ENCODE data around the gene PMS1. TPM values are rescaled to one million over a fixed set of nuclear protein-coding genes. Genes with fewer than 3 reads are reported as not detected.

The PMS1 gene
- total and polyA plus RNA-seq, 2 donors (not counting 3 experiments of a cell fraction or from before 2014, with no cell fraction given) = 6.6 to 27.8 TPM

DNA sequence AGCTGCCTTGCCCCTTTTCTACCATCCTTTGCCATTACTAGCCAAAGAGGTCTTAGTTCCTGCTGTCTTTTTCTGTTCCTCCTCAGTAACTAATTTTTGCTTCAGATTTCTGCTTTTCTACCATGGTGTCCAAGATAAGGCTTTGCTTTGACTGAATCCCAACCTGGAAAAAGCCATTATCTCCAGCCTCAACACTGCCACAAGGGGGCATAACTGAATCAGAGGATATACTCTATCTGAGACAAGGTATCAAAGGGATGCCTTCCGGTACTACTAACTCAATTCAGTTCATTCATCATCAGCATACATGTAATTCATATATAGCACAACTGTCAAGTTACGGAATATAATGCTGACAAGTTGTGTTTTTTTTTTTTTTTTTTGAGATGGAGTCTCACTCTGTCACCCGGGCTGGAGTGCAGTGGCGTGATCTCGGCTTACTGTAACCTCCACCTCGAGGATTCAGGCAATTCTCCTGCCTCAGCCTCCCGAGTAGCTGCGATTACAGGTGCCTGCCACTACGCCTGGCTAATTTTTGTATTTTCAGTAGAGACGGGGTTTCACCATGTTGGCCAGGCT lies 33.1 kb upstream of the PMS1 start:
- Histone ChIP-seq H3K4me1 (ENCODE audit: control insufficient read depth, extremely low read depth, insufficient read depth, low read length) (no peaks in the 10 kb centered on the region), H3K36me3 (ENCODE audit: control insufficient read depth in 2 of 2, extremely low read depth in 1 of 2, insufficient read depth in 2 of 2, low read length in 2 of 2) (peaks cover 0 to 3% of the 10 kb centered on the region in 2 experiments), H3K9me1 (replicated peaks; ENCODE audit: control insufficient read depth, extremely low read depth, insufficient read depth, low read length) (no peaks in the 10 kb centered on the region), H3K9me3 (replicated peaks; ENCODE audit: control insufficient read depth, insufficient read depth, low read length) (no peaks in the 10 kb centered on the region), H3K9ac (replicated peaks; ENCODE audit: extremely low read depth, insufficient read depth, low read length) (no peak overlapping the region), H2AFZ (ENCODE audit: low read depth, low read length) (no peak overlapping the region), H3K4me3 (replicated peaks in 1 of 3; ENCODE audit: insufficient read depth in 1 of 3, low read depth in 1 of 3, low read length in 3 of 3) (no peak overlapping the region), H4K20me1 (replicated peaks; ENCODE audit: control insufficient read depth, extremely low read depth, insufficient read depth, low read length) (no peaks in the 10 kb centered on the region), H3K27me3 (ENCODE audit: control insufficient read depth in 2 of 2, insufficient read depth in 2 of 2, low read length in 2 of 2) (no peaks in the 10 kb centered on the region), H3K79me2 (ENCODE audit: control insufficient read depth, insufficient read depth, low read length) (no peaks in the 10 kb centered on the region), H3K27ac (ENCODE audit: insufficient read depth, low read depth, low read length) (no peak overlapping the region), H3K4me2 (ENCODE audit: insufficient read depth, low read length) (no peak overlapping the region)
- ChIA-PET POLR2A (no interaction called here), CTCF (interaction anchor here (0.9 to 4.8 kb wide), 12 partner anchors 10 to 324 kb away, joined by 3 to 49 read pairs (median 6); partner anchors contain the start of genes ANKAR, ASNSD1 and OSGEPL1)
- no TSS peak for BruUV-seq (replicated peaks)
- dilution Hi-C loops (cut with MboI; ENCODE audit: extremely low pct_ligation_motif_present, low sequenced_read_pairs) = no loop called here
- intact Hi-C loops (cut with micrococcal nuclease) = loop anchor here (1.0 to 2.0 kb wide), 2 partner anchors 90 to 319 kb away; partner anchors contain the start of gene ASNSD1
- TF ChIP-seq EZH2 (IDR thresholded peaks at IDR 0.05; ENCODE audit: borderline replicate concordance, low read depth, low read length, severe bottlenecking) (no peak), CTCF (IDR thresholded peaks at IDR 0.05; ENCODE audit: extremely low read depth in 1 of 2, insufficient read depth in 1 of 2, low read depth in 1 of 2, low read length in 2 of 2) (peak; percentile 52 to 59)
- DNase-seq (ENCODE audit: low read depth, low spot score) (peak; percentile 40), FAIRE-seq (peak; percentile 63)

- Histone ChIP-seq H4K20me1 (replicated peaks; ENCODE audit: control insufficient read depth, extremely low read depth, insufficient read depth, low read length) (no peaks in the 10 kb centered on the region), H3K9ac (replicated peaks; ENCODE audit: extremely low read depth, insufficient read depth, low read length) (no peak overlapping the region), H3K27ac (ENCODE audit: insufficient read depth, low read depth, low read length) (no peak overlapping the region), H3K4me2 (ENCODE audit: insufficient read depth, low read length) (no peak overlapping the region), H3K4me3 (replicated peaks in 1 of 3; ENCODE audit: insufficient read depth in 1 of 3, low read depth in 1 of 3, low read length in 3 of 3) (no peak overlapping the region), H3K79me2 (ENCODE audit: control insufficient read depth, insufficient read depth, low read length) (no peaks in the 10 kb centered on the region), H3K9me3 (replicated peaks; ENCODE audit: control insufficient read depth, insufficient read depth, low read length) (no peaks in the 10 kb centered on the region), H2AFZ (ENCODE audit: low read depth, low read length) (no peak overlapping the region), H3K36me3 (ENCODE audit: control insufficient read depth in 2 of 2, extremely low read depth in 1 of 2, insufficient read depth in 2 of 2, low read length in 2 of 2) (no peaks in the 10 kb centered on the region), H3K27me3 (ENCODE audit: control insufficient read depth in 2 of 2, insufficient read depth in 2 of 2, low read length in 2 of 2) (no peaks in the 10 kb centered on the region), H3K9me1 (replicated peaks; ENCODE audit: control insufficient read depth, extremely low read depth, insufficient read depth, low read length) (no peaks in the 10 kb centered on the region), H3K4me1 (ENCODE audit: control insufficient read depth, extremely low read depth, insufficient read depth, low read length) (no peaks in the 10 kb centered on the region)
- FAIRE-seq (no peak), DNase-seq (ENCODE audit: low read depth, low spot score) (no peak)
- ChIA-PET POLR2A (no interaction called here), CTCF (no interaction called here)
- intact Hi-C loops (cut with micrococcal nuclease) (no loop called here), dilution Hi-C loops (cut with MboI; ENCODE audit: extremely low pct_ligation_motif_present, low sequenced_read_pairs) (no loop called here)
- no TSS peak for BruUV-seq (replicated peaks)
- TF ChIP-seq, protein P1, sequence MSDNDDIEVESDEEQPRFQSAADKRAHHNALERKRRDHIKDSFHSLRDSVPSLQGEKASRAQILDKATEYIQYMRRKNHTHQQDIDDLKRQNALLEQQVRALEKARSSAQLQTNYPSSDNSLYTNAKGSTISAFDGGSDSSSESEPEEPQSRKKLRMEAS (IDR thresholded peaks at IDR 0.05; ENCODE audit: insufficient read depth, insufficient read length) = no peak
- TF ChIP-seq GATA2 (IDR thresholded peaks at IDR 0.05; ENCODE audit: insufficient read depth, insufficient read length, low read depth, low read length) (no peak), EZH2 (IDR thresholded peaks at IDR 0.05; ENCODE audit: borderline replicate concordance, low read depth, low read length, severe bottlenecking) (no peak), POLR2AphosphoS5 (IDR thresholded peaks at IDR 0.05; ENCODE audit: insufficient read depth, low read depth, low read length) (no peak), POLR2A (IDR thresholded peaks at IDR 0.05; ENCODE audit: low read depth, low read length) (no peak), FOS (IDR thresholded peaks at IDR 0.05; ENCODE audit: borderline replicate concordance, insufficient read depth, low read length) (no peak), CTCF (IDR thresholded peaks at IDR 0.05; ENCODE audit: extremely low read depth in 1 of 2, insufficient read depth in 1 of 2, low read depth in 1 of 2, low read length in 2 of 2) (no peak), JUN (IDR thresholded peaks at IDR 0.05; ENCODE audit: borderline replicate concordance, insufficient read depth, insufficient read length, low read depth) (no peak), MYC (IDR thresholded peaks at IDR 0.05; ENCODE audit: low read depth, low read length) (no peak)
These were observed 27.8 kb upstream of the PMS1 start for GRCh38 chr2:189756311-189756952.

Measured in endothelial cell of umbilical vein (primary cell).